SK-N-SH treated with all-trans-retinoic acid at 6 μM for 48 hours (cell line): ENCODE data around the gene ESRRA.

Source experiments
- BACH2 ChIP-seq: fragments of 250-450 bp; sonication (Bioruptor Pico); IDR thresholded peaks from 2 replicates; pipeline ENCODE4 v1.9.0; 2021; ENCODE audit warnings: mild to moderate bottlenecking, borderline replicate concordance
- PPARA ChIP-seq: fragments of 250-450 bp; sonication (Bioruptor Pico); IDR thresholded peaks from 2 replicates; pipeline ENCODE4 v1.5.0; 2020; ENCODE audit warnings: mild to moderate bottlenecking, borderline replicate concordance
- ZNF8 ChIP-seq: fragments of 450-650 bp; formaldehyde crosslinking; IDR thresholded peaks from 2 replicates; pipeline ENCODE4 v1.5.0; 2020; ENCODE audit warnings: mild to moderate bottlenecking, moderate library complexity
- TF ChIP-seq, protein P1 (sequence below): fragments of 250-450 bp; sonication (Bioruptor Pico); IDR thresholded peaks from 2 replicates; pipeline ENCODE4 v1.5.1; 2020; ENCODE audit warnings: low read depth, mild to moderate bottlenecking, moderate library complexity

DNA sequence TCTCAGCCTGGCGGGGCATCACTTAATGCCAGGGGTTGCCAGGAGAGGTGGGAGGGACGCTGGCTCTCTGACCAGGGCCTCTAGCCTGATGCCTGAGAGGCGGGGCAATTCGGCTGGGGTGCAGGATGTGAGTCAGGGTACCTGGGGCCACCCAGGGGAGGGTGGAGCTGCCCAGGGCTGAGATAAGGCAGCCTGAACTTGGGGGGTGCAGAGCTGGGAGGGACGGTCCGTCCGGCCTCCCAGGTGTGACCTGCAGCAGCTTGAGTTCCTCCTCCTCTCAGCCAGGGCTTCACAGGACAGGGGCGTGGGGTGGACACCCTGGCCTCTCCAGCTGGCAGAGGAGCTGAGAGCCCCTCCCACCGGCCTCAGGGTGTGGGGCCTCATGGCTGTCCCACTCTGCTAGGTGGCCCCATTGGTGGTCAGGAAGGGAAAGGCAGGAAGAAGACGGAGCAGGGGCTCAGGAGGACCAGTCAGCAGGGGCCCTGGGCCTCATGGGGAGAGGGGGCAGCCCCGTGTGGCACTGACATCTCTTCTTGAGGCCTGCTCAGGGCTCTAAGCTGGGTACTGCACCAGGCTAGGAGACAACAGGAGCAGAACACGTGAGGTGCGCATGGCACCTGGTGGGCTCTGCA is 52.7 kb downstream of the ESRRA start:
- TF ChIP-seq, protein P1, sequence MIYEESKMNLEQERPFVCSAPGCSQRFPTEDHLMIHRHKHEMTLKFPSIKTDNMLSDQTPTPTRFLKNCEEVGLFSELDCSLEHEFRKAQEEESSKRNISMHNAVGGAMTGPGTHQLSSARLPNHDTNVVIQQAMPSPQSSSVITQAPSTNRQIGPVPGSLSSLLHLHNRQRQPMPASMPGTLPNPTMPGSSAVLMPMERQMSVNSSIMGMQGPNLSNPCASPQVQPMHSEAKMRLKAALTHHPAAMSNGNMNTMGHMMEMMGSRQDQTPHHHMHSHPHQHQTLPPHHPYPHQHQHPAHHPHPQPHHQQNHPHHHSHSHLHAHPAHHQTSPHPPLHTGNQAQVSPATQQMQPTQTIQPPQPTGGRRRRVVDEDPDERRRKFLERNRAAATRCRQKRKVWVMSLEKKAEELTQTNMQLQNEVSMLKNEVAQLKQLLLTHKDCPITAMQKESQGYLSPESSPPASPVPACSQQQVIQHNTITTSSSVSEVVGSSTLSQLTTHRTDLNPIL (CRISPR knock-in tag): no peak
- no peak for TF ChIP-seq ZNF8 (CRISPR knock-in tag)
- no peak for TF ChIP-seq BACH2 (CRISPR knock-in tag)
- no peak for TF ChIP-seq PPARA (CRISPR knock-in tag)
